Mesenchymal stem cell (in vitro differentiated cells and primary cell): Measurements from ENCODE around the gene EGFR.

Source experiments
- DNase-seq: peaks from one replicate; pipeline ENCODE4 v3.0.0-alpha.2; 2013
- H2AFZ ChIP-seq: one replicate; pipeline ENCODE4 v1.6.1; 2013; ENCODE audit warnings: low read depth, mild to moderate bottlenecking, control low read depth, inconsistent platforms, low read length, moderate library complexity
- H2AK5ac ChIP-seq: 2 replicates; pipeline ENCODE4 v1.6.1; 2013; ENCODE audit warnings: low read length, moderate library complexity, mild to moderate bottlenecking, inconsistent platforms; ENCODE audit not compliant: severe bottlenecking
- H2BK120ac ChIP-seq: one replicate; pipeline ENCODE4 v1.6.1; 2013; ENCODE audit warnings: low read depth, mild to moderate bottlenecking, inconsistent platforms, low read length, moderate library complexity
- H2BK12ac ChIP-seq, 2 experiments: one replicate each; pipeline ENCODE4 v1.6.1; 2013; ENCODE audit warnings: inconsistent platforms in 2 of 2, low read length in 2 of 2, mild to moderate bottlenecking in 2 of 2, moderate library complexity in 2 of 2, control low read depth in 1 of 2
- H2BK15ac ChIP-seq: one replicate; pipeline ENCODE4 v1.6.1; 2013; ENCODE audit warnings: mild to moderate bottlenecking, low read depth, inconsistent platforms; ENCODE audit not compliant: poor library complexity, severe bottlenecking
- H2BK5ac ChIP-seq: 2 replicates; pipeline ENCODE4 v1.6.1; 2013; ENCODE audit warnings: low read depth, mild to moderate bottlenecking, low read length, control low read depth, inconsistent platforms; ENCODE audit not compliant: poor library complexity, severe bottlenecking
- H3K14ac ChIP-seq, 2 experiments: one replicate each; pipeline ENCODE4 v1.6.1; 2013; ENCODE audit warnings: inconsistent platforms in 2 of 2, low read length in 2 of 2, control low read depth in 1 of 2, mild to moderate bottlenecking in 1 of 2, moderate library complexity in 1 of 2
- H3K18ac ChIP-seq, 2 experiments: one replicate each; pipeline ENCODE4 v1.6.1; 2013; ENCODE audit warnings: inconsistent platforms in 2 of 2, low read length in 2 of 2, control low read depth in 1 of 2, low read depth in 1 of 2, mild to moderate bottlenecking in 1 of 2
- H3K23ac ChIP-seq, 2 experiments: one replicate each; pipeline ENCODE4 v1.6.1; 2013; ENCODE audit warnings: inconsistent platforms in 2 of 2, low read length in 2 of 2, mild to moderate bottlenecking in 2 of 2, moderate library complexity in 2 of 2, control low read depth in 1 of 2
- H3K27ac ChIP-seq: 2 replicates; pipeline ENCODE4 v1.5.1; 2013; ENCODE audit warnings: mild to moderate bottlenecking, moderate library complexity, low read length, control low read depth, inconsistent platforms; ENCODE audit not compliant: poor library complexity, severe bottlenecking
- H3K27me3 ChIP-seq, 2 experiments: 2 replicates each; pipeline versions ENCODE4 v1.6.1 to v1.7.0; 2013; ENCODE audit warnings: low read length in 2 of 2, mild to moderate bottlenecking in 2 of 2, moderate library complexity in 2 of 2, control low read depth in 1 of 2, inconsistent platforms in 1 of 2; ENCODE audit not compliant: control insufficient read depth in 1 of 2, insufficient read depth in 1 of 2
- H3K36me3 ChIP-seq, 2 experiments: 2 replicates each; pipeline versions ENCODE4 v1.6.1 to v1.7.0; 2013; ENCODE audit warnings: low read length in 2 of 2, control low read depth in 1 of 2, inconsistent platforms in 1 of 2, low read depth in 1 of 2, mild to moderate bottlenecking in 1 of 2; ENCODE audit not compliant: insufficient read depth in 2 of 2, control insufficient read depth in 1 of 2
- H3K4ac ChIP-seq, 2 experiments: one replicate each; pipeline ENCODE4 v1.6.1; 2013; ENCODE audit warnings: inconsistent platforms in 2 of 2, low read length in 2 of 2, mild to moderate bottlenecking in 2 of 2, moderate library complexity in 2 of 2, control low read depth in 1 of 2, low read depth in 1 of 2
- H3K4me1 ChIP-seq: 2 replicates; pipeline ENCODE4 v1.6.1; 2013; ENCODE audit warnings: low read depth, low read length, control low read depth; ENCODE audit not compliant: control insufficient read depth, insufficient read depth
- H3K4me2 ChIP-seq: 2 replicates; pipeline ENCODE4 v1.6.1; 2013; ENCODE audit warnings: low read length, mild to moderate bottlenecking, inconsistent platforms; ENCODE audit not compliant: poor library complexity, severe bottlenecking
- H3K4me3 ChIP-seq, 2 experiments: 2 replicates each; pipeline versions ENCODE4 v1.5.1 to v1.7.0; 2013; ENCODE audit warnings: low read length in 2 of 2, mild to moderate bottlenecking in 2 of 2, control low read depth in 1 of 2, low read depth in 1 of 2; ENCODE audit not compliant: insufficient read depth in 1 of 2
- H3K79me1 ChIP-seq: replicated peaks from 2 replicates; pipeline ENCODE4 v1.6.1; 2013; ENCODE audit warnings: mild to moderate bottlenecking, control low read depth, low read length, inconsistent platforms; ENCODE audit not compliant: poor library complexity, severe bottlenecking
- H3K9ac ChIP-seq: 2 replicates; pipeline ENCODE4 v1.7.0; 2013; ENCODE audit warnings: mild to moderate bottlenecking, low read length, moderate library complexity
- H3K9me3 ChIP-seq: 2 replicates; pipeline ENCODE4 v1.7.0; 2013; ENCODE audit warnings: mild to moderate bottlenecking, low read length; ENCODE audit not compliant: control insufficient read depth
- H4K8ac ChIP-seq: one replicate; pipeline ENCODE4 v1.6.1; 2013; ENCODE audit warnings: inconsistent platforms, mild to moderate bottlenecking, low read length, moderate library complexity
- H4K91ac ChIP-seq: one replicate; pipeline ENCODE4 v1.6.1; 2013; ENCODE audit warnings: mild to moderate bottlenecking, low read length, inconsistent platforms
- WGBS: methylation state at CpG from one replicate; pipeline ENCODE4 v1.1.7; 2013; ENCODE audit warnings: mixed read lengths; 5-methylcytosine and 5-hydroxymethylcytosine counted together

EGFR gene

GRCh38 chr7:54991341-54991740 is 27.5 kb upstream of the EGFR start:
- Histone ChIP-seq H3K4me2 (no peak overlapping the region), H3K9me3 (no peaks in the 10 kb centered on the region), H3K79me1 (no peaks in the 10 kb centered on the region), H2BK12ac (no peak overlapping the region), H3K4me1 (peaks cover 2% of the 10 kb centered on the region), H4K91ac (no peak overlapping the region), H3K27ac (no peak overlapping the region), H4K8ac (no peak overlapping the region), H3K4me3 (no peak overlapping the region), H2BK120ac (no peak overlapping the region), H3K14ac (no peak overlapping the region), H3K18ac (no peak overlapping the region), H3K4ac (no peak overlapping the region), H3K36me3 (no peaks in the 10 kb centered on the region), H2AK5ac (no peak overlapping the region), H3K9ac (no peak overlapping the region), H2BK5ac (no peak overlapping the region), H3K23ac (no peak overlapping the region), H3K27me3 (no peaks in the 10 kb centered on the region), H2AFZ (no peak overlapping the region), H2BK15ac (no peak overlapping the region)
- no peak for DNase-seq
- 98% methylated on average over 13 of the region's 13 CpGs for WGBS

- no peak overlapping the region for H3K18ac ChIP-seq
- H3K9me3 ChIP-seq, result no peaks in the 10 kb centered on the region
- no peak overlapping the region for H3K27ac ChIP-seq
- no peak overlapping the region for H2BK12ac ChIP-seq
- no peak overlapping the region for H4K91ac ChIP-seq
- peaks cover 2% of the 10 kb centered on the region for H3K4me1 ChIP-seq
- no peak overlapping the region for H3K4ac ChIP-seq
- H3K4me2 ChIP-seq, result no peak overlapping the region
- no peaks in the 10 kb centered on the region for H3K27me3 ChIP-seq
- H2AK5ac ChIP-seq, result no peak overlapping the region
- H4K8ac ChIP-seq, result no peak overlapping the region
- no peak overlapping the region for H2AFZ ChIP-seq
- no peak overlapping the region for H2BK120ac ChIP-seq
- no peak overlapping the region for H3K14ac ChIP-seq
- no peak overlapping the region for H3K4me3 ChIP-seq
- H2BK5ac ChIP-seq, result no peak overlapping the region
- no peak overlapping the region for H3K9ac ChIP-seq
- WGBS, result 96% methylated on average over 1 of the region's 4 CpGs
- DNase-seq, result no peak
- H3K23ac ChIP-seq, result no peak overlapping the region
- H3K79me1 ChIP-seq, result no peaks in the 10 kb centered on the region
- no peaks in the 10 kb centered on the region for H3K36me3 ChIP-seq
- H2BK15ac ChIP-seq, result no peak overlapping the region
Measured at GRCh38 chr7:54992871-54993475, 25.8 kb upstream of the EGFR start.

- Histone ChIP-seq H3K9me3 (no peaks in the 10 kb centered on the region), H3K9ac (no peak overlapping the region), H3K14ac (no peak overlapping the region), H3K4me1 (peaks cover 2% of the 10 kb centered on the region), H3K27me3 (no peaks in the 10 kb centered on the region), H3K36me3 (no peaks in the 10 kb centered on the region), H2BK15ac (no peak overlapping the region), H2BK5ac (no peak overlapping the region), H3K4me3 (no peak overlapping the region), H2AFZ (no peak overlapping the region), H4K91ac (no peak overlapping the region), H2AK5ac (no peak overlapping the region), H3K27ac (no peak overlapping the region), H3K4ac (no peak overlapping the region), H3K23ac (no peak overlapping the region), H3K79me1 (no peaks in the 10 kb centered on the region), H3K4me2 (no peak overlapping the region), H2BK120ac (peak overlapping the region; percentile 13), H3K18ac (no peak overlapping the region), H4K8ac (peak overlapping the region; percentile 27), H2BK12ac (peak overlapping the region in 1 of 2 experiments; percentile 72)
- no peak for DNase-seq
- 100% methylated on average over 4 of the region's 5 CpGs for WGBS
Measured at GRCh38 chr7:54995166-54995565, 23.7 kb upstream of the EGFR start.

- peak overlapping the region in 1 of 2 experiments; percentile 42 for H3K18ac ChIP-seq
- no peaks in the 10 kb centered on the region for H3K9me3 ChIP-seq
- no peak overlapping the region for H3K4me2 ChIP-seq
- no peak overlapping the region for H2BK12ac ChIP-seq
- H3K4me3 ChIP-seq, result no peak overlapping the region
- H3K36me3 ChIP-seq, result no peaks in the 10 kb centered on the region
- H3K14ac ChIP-seq, result no peak overlapping the region
- peaks cover 2% of the 10 kb centered on the region for H3K4me1 ChIP-seq
- WGBS, result 4% methylated on average over 5 of the region's 5 CpGs
- no peak overlapping the region for H2BK15ac ChIP-seq
- H2BK120ac ChIP-seq, result no peak overlapping the region
- peak; percentile 46 for DNase-seq
- no peak overlapping the region for H2AK5ac ChIP-seq
- H2AFZ ChIP-seq, result no peak overlapping the region
- H3K79me1 ChIP-seq, result no peaks in the 10 kb centered on the region
- no peak overlapping the region for H4K91ac ChIP-seq
- no peak overlapping the region for H2BK5ac ChIP-seq
- H4K8ac ChIP-seq, result no peak overlapping the region
- H3K23ac ChIP-seq, result no peak overlapping the region
- no peaks in the 10 kb centered on the region for H3K27me3 ChIP-seq
- no peak overlapping the region for H3K27ac ChIP-seq
- no peak overlapping the region for H3K9ac ChIP-seq
- H3K4ac ChIP-seq, result no peak overlapping the region
Measured at GRCh38 chr7:54995610-54996363, 23.0 kb upstream of the EGFR start.
